ENCODE measurements around the gene KCNMA1. TPM values are rescaled to one million over a fixed set of nuclear protein-coding genes. Genes with fewer than 3 reads are reported as not detected.

The KCNMA1 gene
- total RNA-seq, 2 donors from 2014 or later = 29.1 to 37.9 TPM

GRCh38 chr10:77259171-77259874 lies 378.3 kb downstream of the KCNMA1 start:
- 65% methylated on average over 4 of the region's 4 CpGs for WGBS
- Histone ChIP-seq H3K27me3 (replicated peaks; ENCODE audit: insufficient read depth) (no peaks in the 10 kb centered on the region), H3K9me3 (no peaks in the 10 kb centered on the region), H3K4me1 (replicated peaks) (no peaks in the 10 kb centered on the region), H3K27ac (no peak overlapping the region), H3K4me3 (no peak overlapping the region), H3K36me3 (no peaks in the 10 kb centered on the region)
- intact Hi-C loops (cut with DNase I) = no loop called here
- no peak for TF ChIP-seq CTCF (IDR thresholded peaks at IDR 0.05)
- no peak for TF ChIP-seq POLR2A (IDR thresholded peaks at IDR 0.05)
- TF ChIP-seq POLR2AphosphoS5 (IDR thresholded peaks at IDR 0.05) = no peak
- no peak for DNase-seq (ENCODE audit: low spot score)

DNA sequence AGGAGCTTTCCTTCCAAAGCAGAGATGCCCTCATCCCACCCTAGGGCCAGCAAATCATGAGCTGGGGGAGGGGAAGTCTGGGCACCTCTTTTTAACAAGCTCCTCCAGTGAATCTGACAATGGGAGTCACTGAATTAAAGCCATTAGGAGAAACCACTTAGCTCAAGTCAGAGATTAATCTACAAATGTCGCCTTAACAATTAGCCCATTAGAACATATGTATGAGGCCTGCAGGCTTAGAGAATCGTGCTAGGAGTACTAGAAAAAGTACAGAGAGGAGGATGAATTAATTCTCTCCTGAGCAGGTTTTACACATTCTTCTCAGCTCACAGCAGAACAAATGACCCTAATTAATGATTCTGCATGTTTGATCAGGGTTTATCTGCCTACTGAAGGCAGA lies 381.3 kb downstream of the KCNMA1 start:
- intact Hi-C loops (cut with DNase I) = no loop called here

DNA sequence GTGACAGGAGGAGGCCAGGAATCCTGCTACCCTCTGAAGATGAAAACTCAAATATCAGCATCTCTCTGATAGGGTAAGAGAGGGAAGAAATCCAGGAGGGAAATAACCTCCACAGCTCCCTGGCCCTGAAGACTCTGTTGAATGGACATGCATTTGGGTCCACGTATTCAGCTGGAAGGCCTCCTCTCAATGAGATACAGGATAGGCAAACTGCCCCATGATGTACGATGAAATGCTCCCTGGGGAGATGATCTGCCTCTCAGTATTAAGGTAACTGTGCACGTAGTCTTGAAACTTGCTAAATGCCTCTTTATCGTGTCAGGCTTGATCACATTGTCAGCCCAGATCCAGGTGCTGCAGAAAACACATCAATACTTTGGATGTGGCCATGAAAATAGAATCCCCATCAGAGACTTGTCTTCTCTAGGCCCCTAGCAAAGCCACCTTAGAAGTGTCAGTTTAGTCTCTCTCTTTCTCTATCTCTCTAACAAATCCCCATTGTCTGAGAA lies 384.0 kb downstream of the KCNMA1 start:
- Histone ChIP-seq H3K36me3 (no peaks in the 10 kb centered on the region), H3K27me3 (replicated peaks; ENCODE audit: insufficient read depth) (no peaks in the 10 kb centered on the region), H3K9me3 (no peaks in the 10 kb centered on the region), H3K4me3 (no peak overlapping the region), H3K27ac (no peak overlapping the region), H3K4me1 (replicated peaks) (no peaks in the 10 kb centered on the region)
- DNase-seq (ENCODE audit: low spot score) = no peak
- no peak for TF ChIP-seq POLR2AphosphoS5 (IDR thresholded peaks at IDR 0.05)
- 96% methylated on average over 4 of the region's 4 CpGs for WGBS
- intact Hi-C loops (cut with DNase I) = loop anchor here (2.0 kb wide), 1 partner anchor 389 kb away; no protein-coding TSS in a partner anchor

More for the DNA sequence above, 381.3 kb downstream of the KCNMA1 start:
- TF ChIP-seq POLR2A (IDR thresholded peaks at IDR 0.05) = no peak
- TF ChIP-seq CTCF (IDR thresholded peaks at IDR 0.05) = no peak
- TF ChIP-seq POLR2AphosphoS5 (IDR thresholded peaks at IDR 0.05) = no peak
- no peaks in the 10 kb centered on the region for H3K27me3 ChIP-seq (replicated peaks; ENCODE audit: insufficient read depth)
- no peaks in the 10 kb centered on the region for H3K9me3 ChIP-seq
- 92% methylated on average over 2 of the region's 2 CpGs for WGBS
- H3K27ac ChIP-seq = no peak overlapping the region
- no peak overlapping the region for H3K4me3 ChIP-seq
- H3K36me3 ChIP-seq = no peaks in the 10 kb centered on the region
- no peak for DNase-seq (ENCODE audit: low spot score)
- H3K4me1 ChIP-seq (replicated peaks) = no peaks in the 10 kb centered on the region

- H3K36me3 ChIP-seq = no peaks in the 10 kb centered on the region
- intact Hi-C loops (cut with DNase I) = loop anchor here (2.0 kb wide), 1 partner anchor 390 kb away; no protein-coding TSS in a partner anchor
- H3K27me3 ChIP-seq (replicated peaks; ENCODE audit: insufficient read depth) = no peaks in the 10 kb centered on the region
- WGBS = 92% methylated on average over 1 of the region's 1 CpG
- H3K9me3 ChIP-seq = no peaks in the 10 kb centered on the region
- TF ChIP-seq CTCF (IDR thresholded peaks at IDR 0.05) (no peak), POLR2A (IDR thresholded peaks at IDR 0.05) (no peak), POLR2AphosphoS5 (IDR thresholded peaks at IDR 0.05) (no peak)
- no peak overlapping the region for H3K27ac ChIP-seq
- H3K4me1 ChIP-seq (replicated peaks) = no peaks in the 10 kb centered on the region
- H3K4me3 ChIP-seq = no peak overlapping the region
- no peak for DNase-seq (ENCODE audit: low spot score)
Measured at GRCh38 chr10:77253147-77253545, 384.5 kb downstream of the KCNMA1 start.

DNA sequence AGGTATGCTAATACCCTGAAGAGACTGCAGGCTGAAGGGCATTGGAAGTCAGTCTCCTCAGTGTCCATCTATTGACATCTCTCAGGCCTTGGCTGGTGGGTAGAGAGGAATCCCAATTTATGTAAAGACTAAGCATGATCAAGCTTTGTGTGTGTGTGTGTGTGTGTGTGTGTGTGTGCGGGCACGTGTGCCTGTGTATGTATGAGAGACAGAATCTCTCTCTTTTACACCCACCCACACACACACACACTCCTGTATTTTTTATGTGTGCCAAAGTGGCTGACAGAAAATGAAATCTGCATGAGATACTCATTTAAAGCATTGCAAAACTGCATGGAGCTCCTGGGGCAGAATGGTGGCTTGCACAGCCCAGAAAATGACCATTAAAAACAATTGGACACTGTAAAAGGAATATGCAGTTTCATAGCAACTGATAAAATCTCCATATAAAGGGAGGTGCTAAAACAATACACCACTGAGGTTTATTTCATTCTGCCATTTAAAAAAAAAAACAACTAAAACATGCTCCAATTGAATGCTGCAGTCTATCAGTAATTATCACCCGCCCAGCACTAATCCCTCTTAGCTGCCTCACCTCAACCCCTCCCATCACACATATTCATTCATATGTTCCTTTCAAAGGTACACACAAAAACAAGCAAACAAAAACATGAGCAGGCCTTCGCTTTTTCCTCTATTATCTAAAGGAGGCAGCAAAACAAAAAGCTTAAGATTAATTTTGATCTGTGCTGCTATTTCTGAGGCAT lies 385.0 kb downstream of the KCNMA1 start:
- no peaks in the 10 kb centered on the region for H3K4me1 ChIP-seq (replicated peaks)
- H3K9me3 ChIP-seq = no peaks in the 10 kb centered on the region
- no peaks in the 10 kb centered on the region for H3K36me3 ChIP-seq
- H3K27me3 ChIP-seq (replicated peaks; ENCODE audit: insufficient read depth) = no peaks in the 10 kb centered on the region
- no peak overlapping the region for H3K27ac ChIP-seq
- TF ChIP-seq POLR2A (IDR thresholded peaks at IDR 0.05) (no peak), CTCF (IDR thresholded peaks at IDR 0.05) (no peak), POLR2AphosphoS5 (IDR thresholded peaks at IDR 0.05) (no peak)
- H3K4me3 ChIP-seq = no peak overlapping the region
- intact Hi-C loops (cut with DNase I) = loop anchor here (2.0 kb wide), 1 partner anchor 390 kb away; no protein-coding TSS in a partner anchor
- no peak for DNase-seq (ENCODE audit: low spot score)
- 82% methylated on average over 4 of the region's 4 CpGs for WGBS
